Vagina (tissue), 2 donors: ENCODE data around the gene DDX5. TPM values are rescaled to one million over a fixed set of nuclear protein-coding genes. Genes with fewer than 3 reads are reported as not detected.
A peak's percentile ranks its signal among the peaks of the same experiment; 100 is the strongest.

ENCODE experiments used
- DNase-seq, 2 donors: peaks; one replicate each; pipeline ENCODE4 v3.0.0-alpha.2; 2017; ENCODE audit errors: extremely low spot score in 2 of 2
- H3K27ac ChIP-seq: fragments of 200-600 bp; sonication (generic); one replicate; pipeline ENCODE4 v1.5.1; 2019
- H3K27me3 ChIP-seq: fragments of 200-600 bp; sonication (generic); one replicate; pipeline ENCODE4 v1.5.1; 2019
- H3K36me3 ChIP-seq, 2 donors: fragments of 200-600 bp; sonication (generic); one replicate each; pipeline ENCODE4 v1.5.1; 2017 to 2019
- H3K4me1 ChIP-seq: fragments of 200-600 bp; sonication (generic); one replicate; pipeline ENCODE4 v1.5.1; 2019
- H3K4me3 ChIP-seq, 2 donors: fragments of 200-600 bp; sonication (generic); 1 replicate in 1 of 2; 2 replicates in 1 of 2; pipeline ENCODE4 v1.5.1; 2016 to 2019
- H3K9me3 ChIP-seq: fragments of 200-600 bp; sonication (generic); one replicate; pipeline ENCODE4 v1.5.1; 2019
- CTCF ChIP-seq, 3 experiments: fragments of 450-650 bp in 2 of 3; fragments of 200-600 bp in 1 of 3; sonication (generic) in 1 of 3; IDR thresholded peaks; one replicate each; pipeline ENCODE4 v1.5.1; 2017 to 2019; ENCODE audit warnings: antibody characterized with exemption in 3 of 3, mild to moderate bottlenecking in 2 of 3, moderate library complexity in 2 of 3
- POLR2A ChIP-seq, 2 donors: fragments of 450-650 bp; IDR thresholded peaks; one replicate each; pipeline ENCODE4 v1.6.1; 2017; ENCODE audit warnings: antibody characterized with exemption in 2 of 2, mild to moderate bottlenecking in 2 of 2, moderate library complexity in 2 of 2
- POLR2AphosphoS5 ChIP-seq, 2 donors: sonication (generic); formaldehyde crosslinking; IDR thresholded peaks; one replicate each; pipeline ENCODE4 v1.9.0; 2017; ENCODE audit warnings: antibody characterized with exemption in 2 of 2, mild to moderate bottlenecking in 2 of 2, low read depth in 1 of 2; ENCODE audit not compliant: insufficient read depth in 1 of 2
- intact Hi-C: fragments of 100-400 bp; cut with DNase I; formaldehyde crosslinking; loops from one replicate; pipeline ENCODE4 v1.15.1; 2023
- microRNA-seq: library from miRNA; unstranded; fragments of <30 nt; microRNA quantifications from one replicate; pipeline ENCODE4, GENCODE V29; 2017; ENCODE audit warnings: borderline number of aligned reads, borderline replicate concordance
- small RNA-seq: library from RNA; depleted of rRNA; stranded (forward); fragments of <200 nt; gene quantifications from one replicate; pipeline ENCODE3, GENCODE V24; 2016
- total RNA-seq: library from RNA; depleted of rRNA; stranded (reverse); fragments of >200 nt; gene quantifications from one replicate; pipeline ENCODE4 v1.2.3, GENCODE V29; 2016

DDX5 gene
- total RNA-seq, 1 donor from 2014 or later, result 618 TPM

- Histone ChIP-seq H3K27ac (no peak overlapping the region), H3K4me3 (no peak overlapping the region), H3K9me3 (no peaks in the 10 kb centered on the region), H3K4me1 (no peaks in the 10 kb centered on the region), H3K36me3 (no peaks in the 10 kb centered on the region), H3K27me3 (no peaks in the 10 kb centered on the region)
- no peak for DNase-seq
- no peak for TF ChIP-seq CTCF (IDR thresholded peaks at IDR 0.05)
- no peak for TF ChIP-seq POLR2AphosphoS5 (IDR thresholded peaks at IDR 0.05; ENCODE audit: insufficient read depth in 1 of 2, low read depth in 1 of 2)
- TF ChIP-seq POLR2A (IDR thresholded peaks at IDR 0.05), result no peak
- intact Hi-C loops, result no loop called here
Observed at GRCh38 chr17:64455993-64456885, 49.9 kb downstream of the DDX5 start.

GRCh38 chr17:64449545-64449944 is 56.5 kb downstream of the DDX5 start:
- Histone ChIP-seq H3K4me1 (peaks cover 11% of the 10 kb centered on the region), H3K36me3 (no peaks in the 10 kb centered on the region), H3K9me3 (no peaks in the 10 kb centered on the region), H3K27ac (peak overlapping the region; percentile 56), H3K4me3 (no peak overlapping the region), H3K27me3 (no peaks in the 10 kb centered on the region)
- intact Hi-C loops, result no loop called here
- TF ChIP-seq POLR2A (IDR thresholded peaks at IDR 0.05) (no peak), POLR2AphosphoS5 (IDR thresholded peaks at IDR 0.05; ENCODE audit: insufficient read depth in 1 of 2, low read depth in 1 of 2) (no peak), CTCF (IDR thresholded peaks at IDR 0.05) (no peak)
- no peak for DNase-seq

GRCh38 chr17:64448665-64449512 is 57.2 kb downstream of the DDX5 start, which contains the start of gene MILR1:
MILR1 (plus strand) TSS chr17:64449115; CDS start chr17:64449169, 54 bp downstream.
- TF ChIP-seq CTCF (IDR thresholded peaks at IDR 0.05), result no peak
- no peak for TF ChIP-seq POLR2A (IDR thresholded peaks at IDR 0.05)
- no peak for TF ChIP-seq POLR2AphosphoS5 (IDR thresholded peaks at IDR 0.05; ENCODE audit: insufficient read depth in 1 of 2, low read depth in 1 of 2)
- Histone ChIP-seq H3K9me3 (no peaks in the 10 kb centered on the region), H3K27ac (peak within 1 kb of the TSS; percentile 56), H3K4me1 (peaks cover 11% of the 10 kb centered on the region), H3K27me3 (no peaks in the 10 kb centered on the region), H3K36me3 (no peaks in the 10 kb centered on the region), H3K4me3 (no peak within 1 kb of the TSS)
- intact Hi-C loops, result no loop called here
- peak in 1 of 2 donors; percentile 89 for DNase-seq

Small RNA genes lying within 50 kb of the gene (microRNA-seq; reads per million reads assigned to microRNA genes)
- gene MIR3064, result 5.7 reads per million, percentile 8 among the genes with 10 or more reads in this experiment
- gene MIR5047, result not detected

Small RNA genes lying within 50 kb of the gene (small RNA-seq; reads per million reads assigned to genes)
- gene ATP5MFP4, result not detected

Other genes starting within 250 kb of the DDX5 start
- gene TEX2, start 243.0 kb downstream of the DDX5 start, total RNA-seq, result 32.4 TPM
- 94.0 TPM for gene PECAM1, start 115.4 kb downstream of the DDX5 start, total RNA-seq
- gene MILR1, start 57.2 kb downstream of the DDX5 start, total RNA-seq, result 11.0 TPM
- gene POLG2, start 9.2 kb downstream of the DDX5 start, total RNA-seq, result 16.7 TPM
- 50.8 TPM for gene CEP95, start 688 bp upstream of the DDX5 start, total RNA-seq
- gene SMURF2, start 156.0 kb upstream of the DDX5 start, total RNA-seq, result 19.9 TPM